ENCODE data around the gene CDH13. TPM values are rescaled to one million over a fixed set of nuclear protein-coding genes. Genes with fewer than 3 reads are reported as not detected.

CDH13 gene
- total and polyA plus RNA-seq, 7 donors: 6.1 to 30.7 (median 22.8) TPM

DNA sequence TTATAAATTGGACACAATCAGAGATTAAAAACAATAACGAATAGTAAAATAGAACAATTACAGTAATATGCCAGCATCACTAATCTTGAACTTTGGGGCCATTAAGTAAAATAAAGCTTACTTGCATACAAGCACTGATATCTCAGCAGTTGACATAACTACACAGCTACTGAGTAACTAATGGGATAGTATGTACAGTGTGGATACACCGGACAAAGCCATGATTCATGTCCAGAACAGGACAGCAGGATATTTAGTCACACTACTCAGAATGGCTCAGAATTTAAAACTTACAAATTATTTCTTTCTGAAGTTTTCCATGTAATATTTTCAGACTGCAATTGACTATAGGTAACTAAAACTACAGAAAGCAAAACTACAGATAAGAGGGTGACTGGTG is 427.5 kb downstream of the CDH13 start:
- no peak for TF ChIP-seq CTCF (IDR thresholded peaks at IDR 0.05)
- ATAC-seq (no peak), DNase-seq (no peak)
- 85 to 94% (median 90%) methylated on average over 2 of the region's 2 CpGs for WGBS, 3 donors
- Histone ChIP-seq H3K27me3 (ENCODE audit: insufficient read depth in 3 of 3, low read length in 2 of 3) (no peaks in the 10 kb centered on the region), H3K36me3 (ENCODE audit: insufficient read depth in 1 of 2, low read depth in 1 of 2) (no peaks in the 10 kb centered on the region), H3K4me3 (no peak overlapping the region), H3K4me1 (peaks cover 4% of the 10 kb centered on the region), H3K27ac (no peak overlapping the region), H3K9me3 (no peaks in the 10 kb centered on the region)
- intact Hi-C loops (cut with DNase I): no loop called here

DNA sequence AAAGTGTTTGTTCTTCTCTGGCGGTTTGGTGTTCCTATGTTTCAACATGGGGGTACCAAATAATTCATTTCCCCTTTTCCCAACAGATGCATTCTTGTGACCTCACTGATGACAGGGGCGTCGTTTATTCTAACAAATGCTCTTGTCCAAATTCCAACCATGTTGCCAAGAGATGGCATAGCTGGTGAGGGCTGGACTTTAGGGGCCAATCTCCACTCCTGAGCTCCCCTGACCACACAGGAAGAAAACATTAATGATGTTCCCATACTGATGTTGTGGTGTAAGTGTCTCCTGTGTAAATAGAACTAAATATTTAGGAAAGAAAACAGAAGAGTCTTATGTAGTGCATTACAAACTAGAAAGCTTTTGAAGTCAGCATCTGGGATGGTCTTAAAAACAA is 431.6 kb downstream of the CDH13 start:
- H3K9me3 ChIP-seq: no peaks in the 10 kb centered on the region
- H3K27me3 ChIP-seq (ENCODE audit: insufficient read depth in 3 of 3, low read length in 2 of 3): no peaks in the 10 kb centered on the region
- DNase-seq (no peak), ATAC-seq (no peak)
- no peaks in the 10 kb centered on the region for H3K36me3 ChIP-seq (ENCODE audit: insufficient read depth in 1 of 2, low read depth in 1 of 2)
- intact Hi-C loops (cut with DNase I): no loop called here
- H3K4me1 ChIP-seq: peaks cover 4% of the 10 kb centered on the region
- 40 to 71% (median 62%) methylated on average over 3 of the region's 3 CpGs for WGBS, 3 donors
- H3K4me3 ChIP-seq: no peak overlapping the region
- TF ChIP-seq CTCF (IDR thresholded peaks at IDR 0.05): no peak
- no peak overlapping the region for H3K27ac ChIP-seq

- ATAC-seq (peak; percentile 68 to 91 (median 88)), DNase-seq (no peak)
- intact Hi-C loops (cut with DNase I): no loop called here
- Histone ChIP-seq H3K4me1 (peaks cover 11% of the 10 kb centered on the region), H3K27ac (no peak overlapping the region), H3K4me3 (no peak overlapping the region), H3K36me3 (ENCODE audit: insufficient read depth in 1 of 2, low read depth in 1 of 2) (no peaks in the 10 kb centered on the region), H3K27me3 (ENCODE audit: insufficient read depth in 3 of 3, low read length in 2 of 3) (no peaks in the 10 kb centered on the region), H3K9me3 (no peaks in the 10 kb centered on the region)
- WGBS, 3 donors: 37 to 66% (median 45%) methylated on average over 5 of the region's 5 CpGs
- no peak for TF ChIP-seq CTCF (IDR thresholded peaks at IDR 0.05)
These were observed 432.5 kb downstream of the CDH13 start for GRCh38 chr16:83059237-83059636.

GRCh38 chr16:83066011-83066410 is 439.2 kb downstream of the CDH13 start:
- Histone ChIP-seq H3K4me3 (no peak overlapping the region), H3K27ac (no peak overlapping the region), H3K4me1 (peaks cover 9% of the 10 kb centered on the region), H3K9me3 (no peaks in the 10 kb centered on the region), H3K27me3 (ENCODE audit: insufficient read depth in 3 of 3, low read length in 2 of 3) (no peaks in the 10 kb centered on the region), H3K36me3 (ENCODE audit: insufficient read depth in 1 of 2, low read depth in 1 of 2) (no peaks in the 10 kb centered on the region)
- intact Hi-C loops (cut with DNase I): loop anchor here in 1 of 2 donors (10.0 kb wide), 3 partner anchors 379 to 461 kb away; no protein-coding TSS in a partner anchor
- DNase-seq (no peak), ATAC-seq (peak in 1 of 4 donors; percentile 32)
- TF ChIP-seq CTCF (IDR thresholded peaks at IDR 0.05): no peak
- WGBS, 3 donors: 54 to 70% (median 59%) methylated on average over 3 of the region's 3 CpGs

GRCh38 chr16:83066881-83067280 is 440.1 kb downstream of the CDH13 start:
- H3K27ac ChIP-seq: no peak overlapping the region
- WGBS, 3 donors: 32 to 79% (median 68%) methylated on average over 2 of the region's 2 CpGs
- no peaks in the 10 kb centered on the region for H3K27me3 ChIP-seq (ENCODE audit: insufficient read depth in 3 of 3, low read length in 2 of 3)
- no peak for TF ChIP-seq CTCF (IDR thresholded peaks at IDR 0.05)
- intact Hi-C loops (cut with DNase I): loop anchor here in 1 of 2 donors (10.0 kb wide), 3 partner anchors 378 to 462 kb away; no protein-coding TSS in a partner anchor
- no peak overlapping the region for H3K4me3 ChIP-seq
- ATAC-seq (no peak), DNase-seq (no peak)
- H3K9me3 ChIP-seq: no peaks in the 10 kb centered on the region
- no peaks in the 10 kb centered on the region for H3K36me3 ChIP-seq (ENCODE audit: insufficient read depth in 1 of 2, low read depth in 1 of 2)
- H3K4me1 ChIP-seq: peaks cover 9% of the 10 kb centered on the region

Data from psoas muscle (tissue), 8 donors.